Measurements from ENCODE around the gene FBXW7. TPM values are rescaled to one million over a fixed set of nuclear protein-coding genes. Genes with fewer than 3 reads are reported as not detected.
"Not testable (repeated sequence)": the region's sequence is repeated elsewhere in the genome, so short reads cannot be mapped to it uniquely, and the experiment has no call there.

FBXW7 gene
- total RNA-seq, 1 donor from 2014 or later, result 125 TPM

- DNase-seq (ENCODE audit: low read depth), result no peak
Observed at GRCh38 chr4:152545088-152545487, 9.2 kb upstream of the FBXW7 start.

- not testable (repeated sequence) for DNase-seq (ENCODE audit: low read depth)
Observed at GRCh38 chr4:152544533-152544932, 8.6 kb upstream of the FBXW7 start.

GRCh38 chr4:152540941-152541340 is 5.0 kb upstream of the FBXW7 start:
- DNase-seq (ENCODE audit: low read depth), result no peak

GRCh38 chr4:152540293-152540674 is 4.4 kb upstream of the FBXW7 start:
- no peak for DNase-seq (ENCODE audit: low read depth)

- DNase-seq (ENCODE audit: low read depth), result no peak
Observed at GRCh38 chr4:152539556-152540292, 3.8 kb upstream of the FBXW7 start.

- DNase-seq (ENCODE audit: low read depth), result no peak
Observed at GRCh38 chr4:152537881-152538280, 2.0 kb upstream of the FBXW7 start.

- DNase-seq (ENCODE audit: low read depth), result peak; percentile 54
Observed at GRCh38 chr4:152536545-152537182, 772 bp upstream of the FBXW7 start.

GRCh38 chr4:152535360-152535902 is 461 bp downstream of the FBXW7 start:
- DNase-seq (ENCODE audit: low read depth), result no peak

GRCh38 chr4:152534541-152535359 is 1.1 kb downstream of the FBXW7 start:
- DNase-seq (ENCODE audit: low read depth), result no peak

- DNase-seq (ENCODE audit: low read depth), result no peak
Observed at GRCh38 chr4:152531479-152531878, 4.4 kb downstream of the FBXW7 start.

GRCh38 chr4:152530600-152530999 is 5.3 kb downstream of the FBXW7 start:
- no peak for DNase-seq (ENCODE audit: low read depth)

- DNase-seq (ENCODE audit: low read depth), result no peak
Observed at GRCh38 chr4:152529880-152530279, 6.0 kb downstream of the FBXW7 start.

GRCh38 chr4:152528060-152528459 is 7.8 kb downstream of the FBXW7 start:
- no peak for DNase-seq (ENCODE audit: low read depth)

GRCh38 chr4:152525878-152526277 is 10.0 kb downstream of the FBXW7 start:
- DNase-seq (ENCODE audit: low read depth), result no peak

GRCh38 chr4:152524427-152524826 is 11.5 kb downstream of the FBXW7 start:
- DNase-seq (ENCODE audit: low read depth), result no peak

- no peak for DNase-seq (ENCODE audit: low read depth)
Observed at GRCh38 chr4:152523731-152524130, 12.2 kb downstream of the FBXW7 start.

GRCh38 chr4:152522754-152523153 is 13.1 kb downstream of the FBXW7 start:
- no peak for DNase-seq (ENCODE audit: low read depth)

GRCh38 chr4:152522245-152522644 is 13.6 kb downstream of the FBXW7 start:
- DNase-seq (ENCODE audit: low read depth), result no peak

GRCh38 chr4:152516156-152516555 is 19.7 kb downstream of the FBXW7 start:
- DNase-seq (ENCODE audit: low read depth), result no peak

GRCh38 chr4:152515678-152516077 is 20.2 kb downstream of the FBXW7 start:
- DNase-seq (ENCODE audit: low read depth), result peak; percentile 19

- DNase-seq (ENCODE audit: low read depth), result no peak
Observed at GRCh38 chr4:152514356-152514755, 21.5 kb downstream of the FBXW7 start.

- DNase-seq (ENCODE audit: low read depth), result no peak
Observed at GRCh38 chr4:152513078-152513477, 22.8 kb downstream of the FBXW7 start.

Measured in renal cortical epithelial cell (primary cell).